Esophagus squamous epithelium (tissue), 4 donors: ENCODE measurements around the gene CEPT1.
"Not testable (repeated sequence)": the region's sequence is repeated elsewhere in the genome, so short reads cannot be mapped to it uniquely, and the experiment has no call there.

Source experiments
- CTCF ChIP-seq, 6 experiments: fragments of 450-650 bp in 4 of 6; fragments of 200-600 bp in 2 of 6; sonication (generic) in 2 of 6; IDR thresholded peaks; one replicate each; pipeline ENCODE4 v1.5.1; 2016 to 2019; ENCODE audit warnings: antibody characterized with exemption in 6 of 6, mild to moderate bottlenecking in 4 of 6, moderate library complexity in 4 of 6
- POLR2A ChIP-seq, 4 donors: fragments of 450-650 bp; IDR thresholded peaks; one replicate each; pipeline ENCODE4 v1.6.1; 2017; ENCODE audit warnings: antibody characterized with exemption in 4 of 4, mild to moderate bottlenecking in 4 of 4, moderate library complexity in 3 of 4

DNA sequence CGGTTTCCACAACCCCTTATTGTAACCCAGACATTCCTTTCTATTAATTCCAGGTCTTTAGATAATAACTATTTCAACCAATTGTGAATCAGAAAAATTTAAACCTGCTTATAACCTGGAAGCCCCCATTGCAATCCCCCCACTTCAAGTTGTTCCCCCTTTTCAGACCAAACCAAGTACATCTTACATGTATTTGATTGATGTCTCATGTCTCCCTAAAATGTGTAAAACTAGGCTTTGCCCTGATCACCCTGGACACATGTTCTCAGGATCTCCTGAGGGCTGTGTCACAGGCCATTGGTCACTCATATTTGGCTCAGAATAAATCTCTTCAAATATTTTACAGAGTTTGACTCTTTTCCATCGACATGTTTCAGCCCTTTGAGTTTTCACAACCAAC, 75.3 kb downstream of the CEPT1 start:
- not testable (repeated sequence) for TF ChIP-seq CTCF, POLR2A (IDR thresholded peaks at IDR 0.05)
